HEK293 (cell line): Measurements from ENCODE around the gene MTCH2.

Source experiments
- CTCF ChIA-PET: fragments of 350-600 bp; formaldehyde crosslinking; extraction: SDS; loops from one replicate; lab custom pipeline; 2021; ENCODE audit warnings: antibody characterized with exemption; lab: Yijun Ruan, JAX
- POLR2A ChIA-PET: fragments of 300-600 bp; formaldehyde crosslinking; extraction: SDS; loops from one replicate; lab custom pipeline; 2020; ENCODE audit warnings: antibody characterized with exemption, inconsistent platforms; lab: Yijun Ruan, JAX
- H3K27ac ChIP-seq: fragments of 200-500 bp; sonication (Bioruptor generic); 2 replicates; pipeline ENCODE4 v1.5.1; 2014; ENCODE audit warnings: low read depth, low read length, control low read depth, inconsistent platforms; ENCODE audit errors: extremely low read depth
- H3K36me3 ChIP-seq, 2 experiments: fragments of 200-500 bp in 1 of 2; sonication (Bioruptor generic) in 1 of 2; 1 replicate in 1 of 2; 2 replicates in 1 of 2; pipeline ENCODE4 v1.5.1; 2014 to 2017; ENCODE audit warnings: inconsistent platforms in 2 of 2, low read length in 2 of 2; ENCODE audit not compliant: control insufficient read depth in 2 of 2, insufficient read depth in 1 of 2
- H3K4me1 ChIP-seq: fragments of 200-500 bp; sonication (Bioruptor generic); 2 replicates; pipeline ENCODE4 v1.5.1; 2014; ENCODE audit warnings: mild to moderate bottlenecking, low read length, inconsistent platforms; ENCODE audit not compliant: control insufficient read depth, insufficient read depth
- H3K4me3 ChIP-seq: 2 replicates; pipeline ENCODE4 v1.5.1; 2011; ENCODE audit warnings: low read depth, mild to moderate bottlenecking, control low read depth, low read length, moderate library complexity
- H3K9me3 ChIP-seq: fragments of 200-500 bp; sonication (Bioruptor generic); 2 replicates; pipeline ENCODE4 v1.5.1; 2014; ENCODE audit warnings: low read depth, low read length, inconsistent platforms; ENCODE audit not compliant: control insufficient read depth, insufficient read depth
- GLIS1 ChIP-seq: fragments of 450-650 bp; formaldehyde crosslinking; IDR thresholded peaks from 2 replicates; pipeline ENCODE4 v1.5.1; 2016; ENCODE audit warnings: missing biosample characterization, missing genetic modification characterization
- PRDM2 ChIP-seq: fragments of 450-650 bp; formaldehyde crosslinking; IDR thresholded peaks from 2 replicates; pipeline ENCODE4 v1.5.1; 2016; ENCODE audit warnings: missing biosample characterization, missing genetic modification characterization, borderline replicate concordance
- REPIN1 ChIP-seq: fragments of 450-650 bp; formaldehyde crosslinking; IDR thresholded peaks from 2 replicates; pipeline ENCODE4 v1.5.1; 2017; ENCODE audit warnings: missing biosample characterization, missing genetic modification characterization, low read depth
- TCF7L2 ChIP-seq: IDR thresholded peaks from 2 replicates; pipeline ENCODE4 v1.6.1; 2011; ENCODE audit warnings: low read depth, mild to moderate bottlenecking, inconsistent platforms, low read length, moderate library complexity, borderline replicate concordance
- ZFP37 ChIP-seq: fragments of 450-650 bp; formaldehyde crosslinking; IDR thresholded peaks from 2 replicates; pipeline ENCODE4 v1.5.1; 2016; ENCODE audit warnings: missing biosample characterization, missing genetic modification characterization
- ZNF19 ChIP-seq: fragments of 450-650 bp; formaldehyde crosslinking; IDR thresholded peaks from 2 replicates; pipeline ENCODE4; 2016; ENCODE audit warnings: missing biosample characterization, missing genetic modification characterization, low read depth
- ZNF274 ChIP-seq, 2 experiments: fragments of 200-500 bp in 1 of 2; fragments of 450-650 bp in 1 of 2; sonication (Bioruptor generic) in 1 of 2; formaldehyde crosslinking in 1 of 2; IDR thresholded peaks; 2 replicates each; pipeline versions ENCODE4 v1.5.1 to v1.6.1; 2014 to 2016; ENCODE audit warnings: borderline replicate concordance in 1 of 2, inconsistent platforms in 1 of 2, low read length in 1 of 2, missing biosample characterization in 1 of 2, missing genetic modification characterization in 1 of 2
- ZNF335 ChIP-seq: fragments of 450-650 bp; formaldehyde crosslinking; conservative IDR thresholded peaks from 2 replicates; pipeline ENCODE4 v1.5.1; 2016; ENCODE audit warnings: missing biosample characterization, missing genetic modification characterization
- ZNF404 ChIP-seq: fragments of 450-650 bp; formaldehyde crosslinking; IDR thresholded peaks from 2 replicates; pipeline ENCODE4 v1.5.1; 2017; ENCODE audit warnings: missing biosample characterization, missing genetic modification characterization
- ZNF548 ChIP-seq: fragments of 450-650 bp; formaldehyde crosslinking; IDR thresholded peaks from 2 replicates; pipeline ENCODE4 v1.5.1; 2016; ENCODE audit warnings: missing biosample characterization, missing genetic modification characterization
- ZNF624 ChIP-seq: fragments of 450-650 bp; formaldehyde crosslinking; IDR thresholded peaks from 2 replicates; pipeline ENCODE4 v1.5.1; 2017; ENCODE audit warnings: missing biosample characterization, missing genetic modification characterization
- ZNF792 ChIP-seq: fragments of 450-650 bp; formaldehyde crosslinking; IDR thresholded peaks from 2 replicates; pipeline ENCODE4 v1.5.1; 2016; ENCODE audit warnings: missing biosample characterization, missing genetic modification characterization
- ZSCAN23 ChIP-seq: fragments of 450-650 bp; formaldehyde crosslinking; IDR thresholded peaks from 2 replicates; pipeline ENCODE4 v1.5.1; 2016; ENCODE audit warnings: missing biosample characterization, missing genetic modification characterization
- TF ChIP-seq, protein P1 (sequence below): fragments of 450-650 bp; formaldehyde crosslinking; IDR thresholded peaks from 2 replicates; pipeline ENCODE4 v1.5.1; 2016; ENCODE audit warnings: missing biosample characterization, missing genetic modification characterization
- TF ChIP-seq, protein P2 (sequence below): fragments of 450-650 bp; formaldehyde crosslinking; IDR thresholded peaks from 2 replicates; pipeline ENCODE4 v1.5.1; 2017; ENCODE audit warnings: missing biosample characterization, mild to moderate bottlenecking, missing genetic modification characterization, moderate library complexity
- TF ChIP-seq, protein P3 (sequence below): fragments of 450-650 bp; formaldehyde crosslinking; IDR thresholded peaks from 2 replicates; pipeline ENCODE4 v1.5.0; 2017; ENCODE audit warnings: missing biosample characterization, missing genetic modification characterization, borderline replicate concordance

Gene MTCH2

GRCh38 chr11:47626234-47626633 is 16.1 kb downstream of the MTCH2 start:
- Histone ChIP-seq H3K36me3 (peaks cover 41 to 87% of the 10 kb centered on the region in 2 experiments), H3K4me3 (no peak overlapping the region), H3K9me3 (no peaks in the 10 kb centered on the region), H3K4me1 (no peaks in the 10 kb centered on the region), H3K27ac (no peak overlapping the region)
- POLR2A ChIA-PET: no interaction called here
- no peak for TF ChIP-seq REPIN1
- TF ChIP-seq, protein P1, sequence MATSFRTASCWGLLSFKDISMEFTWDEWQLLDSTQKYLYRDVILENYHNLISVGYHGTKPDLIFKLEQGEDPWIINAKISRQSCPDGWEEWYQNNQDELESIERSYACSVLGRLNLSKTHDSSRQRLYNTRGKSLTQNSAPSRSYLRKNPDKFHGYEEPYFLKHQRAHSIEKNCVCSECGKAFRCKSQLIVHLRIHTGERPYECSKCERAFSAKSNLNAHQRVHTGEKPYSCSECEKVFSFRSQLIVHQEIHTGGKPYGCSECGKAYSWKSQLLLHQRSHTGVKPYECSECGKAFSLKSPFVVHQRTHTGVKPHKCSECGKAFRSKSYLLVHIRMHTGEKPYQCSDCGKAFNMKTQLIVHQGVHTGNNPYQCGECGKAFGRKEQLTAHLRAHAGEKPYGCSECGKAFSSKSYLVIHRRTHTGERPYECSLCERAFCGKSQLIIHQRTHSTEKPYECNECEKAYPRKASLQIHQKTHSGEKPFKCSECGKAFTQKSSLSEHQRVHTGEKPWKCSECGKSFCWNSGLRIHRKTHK (tag by site-specific recombination): no peak
- no peak for TF ChIP-seq ZFP37 (tag by site-specific recombination)
- no peak for TF ChIP-seq ZNF624 (tag by site-specific recombination)
- TF ChIP-seq, protein P2, sequence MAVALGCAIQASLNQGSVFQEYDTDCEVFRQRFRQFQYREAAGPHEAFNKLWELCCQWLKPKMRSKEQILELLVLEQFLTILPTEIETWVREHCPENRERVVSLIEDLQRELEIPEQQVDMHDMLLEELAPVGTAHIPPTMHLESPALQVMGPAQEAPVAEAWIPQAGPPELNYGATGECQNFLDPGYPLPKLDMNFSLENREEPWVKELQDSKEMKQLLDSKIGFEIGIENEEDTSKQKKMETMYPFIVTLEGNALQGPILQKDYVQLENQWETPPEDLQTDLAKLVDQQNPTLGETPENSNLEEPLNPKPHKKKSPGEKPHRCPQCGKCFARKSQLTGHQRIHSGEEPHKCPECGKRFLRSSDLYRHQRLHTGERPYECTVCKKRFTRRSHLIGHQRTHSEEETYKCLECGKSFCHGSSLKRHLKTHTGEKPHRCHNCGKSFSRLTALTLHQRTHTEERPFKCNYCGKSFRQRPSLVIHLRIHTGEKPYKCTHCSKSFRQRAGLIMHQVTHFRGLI (tag by site-specific recombination): no peak
- no peak for TF ChIP-seq ZSCAN23 (tag by site-specific recombination)
- TF ChIP-seq PRDM2 (tag by site-specific recombination): no peak
- no peak for TF ChIP-seq GLIS1 (tag by site-specific recombination)
- TF ChIP-seq TCF7L2: no peak
- no peak for TF ChIP-seq ZNF19
- no peak for TF ChIP-seq ZNF274 (IDR thresholded peaks at IDR 0.05; ENCODE audit: low read length)
- TF ChIP-seq ZNF274 (tag by site-specific recombination; IDR thresholded peaks at IDR 0.05; ENCODE audit: borderline replicate concordance): no peak
- no peak for TF ChIP-seq ZNF792 (tag by site-specific recombination)
- TF ChIP-seq, protein P3, sequence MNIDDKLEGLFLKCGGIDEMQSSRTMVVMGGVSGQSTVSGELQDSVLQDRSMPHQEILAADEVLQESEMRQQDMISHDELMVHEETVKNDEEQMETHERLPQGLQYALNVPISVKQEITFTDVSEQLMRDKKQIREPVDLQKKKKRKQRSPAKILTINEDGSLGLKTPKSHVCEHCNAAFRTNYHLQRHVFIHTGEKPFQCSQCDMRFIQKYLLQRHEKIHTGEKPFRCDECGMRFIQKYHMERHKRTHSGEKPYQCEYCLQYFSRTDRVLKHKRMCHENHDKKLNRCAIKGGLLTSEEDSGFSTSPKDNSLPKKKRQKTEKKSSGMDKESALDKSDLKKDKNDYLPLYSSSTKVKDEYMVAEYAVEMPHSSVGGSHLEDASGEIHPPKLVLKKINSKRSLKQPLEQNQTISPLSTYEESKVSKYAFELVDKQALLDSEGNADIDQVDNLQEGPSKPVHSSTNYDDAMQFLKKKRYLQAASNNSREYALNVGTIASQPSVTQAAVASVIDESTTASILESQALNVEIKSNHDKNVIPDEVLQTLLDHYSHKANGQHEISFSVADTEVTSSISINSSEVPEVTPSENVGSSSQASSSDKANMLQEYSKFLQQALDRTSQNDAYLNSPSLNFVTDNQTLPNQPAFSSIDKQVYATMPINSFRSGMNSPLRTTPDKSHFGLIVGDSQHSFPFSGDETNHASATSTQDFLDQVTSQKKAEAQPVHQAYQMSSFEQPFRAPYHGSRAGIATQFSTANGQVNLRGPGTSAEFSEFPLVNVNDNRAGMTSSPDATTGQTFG: no peak
- TF ChIP-seq ZNF335 (tag by site-specific recombination): no peak
- no peak for TF ChIP-seq ZNF548
- no peak for TF ChIP-seq ZNF404 (tag by site-specific recombination)
- CTCF ChIA-PET: interaction anchor here (1.0 to 1.3 kb wide), 2 partner anchors 9 to 23 kb away, joined by 3 to 6 read pairs; no protein-coding TSS in a partner anchor
